Measurements from ENCODE around the gene TSPAN18.

TSPAN18 gene

GRCh38 chr11:44847316-44847715 lies 120.6 kb downstream of the TSPAN18 start:
- no peak for DNase-seq (ENCODE audit: low read depth, low spot score)

GRCh38 chr11:44848203-44848962 lies 121.6 kb downstream of the TSPAN18 start:
- DNase-seq (ENCODE audit: low read depth, low spot score), result no peak

GRCh38 chr11:44848963-44849350 lies 122.2 kb downstream of the TSPAN18 start:
- DNase-seq (ENCODE audit: low read depth, low spot score), result no peak

GRCh38 chr11:44849424-44849823 lies 122.7 kb downstream of the TSPAN18 start:
- DNase-seq (ENCODE audit: low read depth, low spot score), result no peak

DNA sequence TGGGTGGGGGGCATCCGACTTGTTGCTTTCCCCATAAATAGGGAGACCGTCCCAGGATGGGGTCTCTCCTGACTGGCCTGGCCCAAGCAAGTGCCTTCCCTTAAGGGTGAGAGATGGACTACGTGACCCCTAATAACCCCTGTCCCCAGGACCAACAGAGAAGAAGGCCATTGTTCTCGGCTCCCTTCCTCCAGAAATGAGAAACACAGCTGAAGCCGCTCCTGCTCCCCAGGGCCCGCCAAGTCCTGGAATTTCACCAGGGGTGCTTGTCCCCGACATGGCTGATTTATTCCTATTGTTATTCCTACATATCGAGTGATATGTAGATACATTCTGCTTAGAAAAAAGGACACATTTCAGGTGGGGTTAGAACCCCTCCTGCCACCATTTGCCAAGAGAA lies 123.2 kb downstream of the TSPAN18 start:
- DNase-seq (ENCODE audit: low read depth, low spot score), result no peak

DNA sequence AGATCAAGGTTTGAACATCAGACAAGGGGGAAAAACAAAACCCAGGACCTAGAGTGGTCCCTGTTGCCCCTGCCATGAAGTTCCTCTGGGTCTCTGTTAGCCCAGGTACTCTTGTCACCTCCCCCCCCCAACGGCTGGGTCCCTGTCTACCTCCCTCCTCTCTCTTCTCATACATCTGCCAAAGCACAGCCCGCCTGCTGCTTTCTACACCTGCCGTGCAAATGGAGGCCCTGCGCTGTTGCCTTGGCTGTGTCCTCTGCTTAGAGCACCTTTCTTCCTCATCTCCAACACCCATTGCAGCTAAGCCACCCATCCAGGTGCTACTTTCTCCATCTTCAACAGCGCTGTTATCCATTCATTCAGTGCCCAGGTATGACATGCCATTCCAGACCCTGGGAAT lies 124.7 kb downstream of the TSPAN18 start:
- no peak for DNase-seq (ENCODE audit: low read depth, low spot score)

GRCh38 chr11:44852159-44852747 lies 125.5 kb downstream of the TSPAN18 start:
- no peak for DNase-seq (ENCODE audit: low read depth, low spot score)

GRCh38 chr11:44852952-44853351 lies 126.2 kb downstream of the TSPAN18 start:
- no peak for DNase-seq (ENCODE audit: low read depth, low spot score)

DNA sequence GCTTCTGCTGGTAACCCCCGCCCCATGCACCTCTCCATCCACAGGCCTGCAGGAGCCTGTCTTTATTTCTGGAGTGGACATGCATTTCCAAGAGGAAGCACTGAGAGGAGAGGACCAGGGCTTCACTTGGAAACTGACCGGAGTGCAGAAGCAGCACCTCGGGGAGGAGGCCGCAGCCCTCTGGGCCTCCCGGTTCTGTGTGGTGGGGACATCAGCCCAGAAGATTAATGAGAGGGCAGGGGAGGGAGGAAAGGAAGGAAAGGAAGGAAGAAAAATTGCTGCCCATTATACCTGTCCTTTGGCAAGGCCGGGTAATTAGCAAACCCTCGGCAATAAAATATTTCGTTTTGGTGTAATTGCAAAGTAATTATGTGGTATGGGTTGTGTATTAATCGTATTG lies 126.9 kb downstream of the TSPAN18 start:
- DNase-seq (ENCODE audit: low read depth, low spot score), result no peak

GRCh38 chr11:44854086-44854485 lies 127.3 kb downstream of the TSPAN18 start:
- no peak for DNase-seq (ENCODE audit: low read depth, low spot score)

DNA sequence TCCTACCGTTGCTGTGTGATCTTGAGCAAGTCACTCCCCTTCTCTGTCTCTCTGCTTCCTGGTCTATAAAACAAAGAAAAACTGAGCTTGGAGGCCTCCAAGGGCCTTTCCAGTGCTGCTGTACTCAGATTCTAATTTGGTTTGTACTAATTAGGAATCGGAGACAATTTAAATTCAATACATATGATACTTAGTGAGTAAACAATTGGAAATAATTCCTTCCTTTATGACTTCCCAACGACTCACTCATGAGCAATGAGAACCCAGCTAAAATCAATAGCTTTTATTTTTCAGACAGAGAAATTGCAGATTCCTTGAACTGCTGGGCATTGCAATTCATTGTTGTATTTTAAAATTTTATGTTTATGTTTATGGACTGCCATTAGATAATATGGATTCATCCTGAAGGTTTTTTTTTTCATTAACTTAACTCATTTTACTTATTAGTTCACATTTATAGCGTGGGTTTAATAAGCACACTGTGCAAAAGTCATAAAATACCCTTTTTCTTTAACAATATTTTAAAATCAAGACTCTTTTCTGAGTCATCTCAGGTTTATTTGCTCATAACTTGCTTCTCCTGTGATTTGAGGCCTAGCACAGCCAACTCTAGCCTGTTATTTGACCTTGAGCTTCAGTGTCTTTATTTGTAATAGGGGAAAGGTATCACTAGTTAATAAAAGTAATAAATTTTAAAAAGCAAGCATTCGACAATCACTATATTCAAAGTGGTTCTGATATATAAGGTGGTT lies 128.2 kb downstream of the TSPAN18 start:
- DNase-seq (ENCODE audit: low read depth, low spot score), result no peak

DNA sequence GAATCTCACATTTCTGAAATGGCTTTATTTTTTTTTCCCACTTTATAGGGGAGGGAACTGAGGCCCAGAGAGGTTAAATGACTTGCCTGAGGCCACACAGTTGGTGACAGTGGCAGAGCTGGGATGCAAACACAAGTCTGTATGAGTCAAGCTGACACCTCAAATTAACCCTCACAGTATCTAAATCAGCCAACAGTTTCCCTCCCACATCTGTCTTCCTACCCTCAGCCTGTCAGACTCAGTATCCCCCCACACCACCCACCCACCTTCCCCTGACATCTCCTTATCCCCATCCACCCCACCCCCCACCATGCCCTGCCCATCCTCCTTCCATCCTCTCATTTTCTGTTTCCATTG lies 128.7 kb downstream of the TSPAN18 start:
- no peak for DNase-seq (ENCODE audit: low read depth, low spot score)

DNA sequence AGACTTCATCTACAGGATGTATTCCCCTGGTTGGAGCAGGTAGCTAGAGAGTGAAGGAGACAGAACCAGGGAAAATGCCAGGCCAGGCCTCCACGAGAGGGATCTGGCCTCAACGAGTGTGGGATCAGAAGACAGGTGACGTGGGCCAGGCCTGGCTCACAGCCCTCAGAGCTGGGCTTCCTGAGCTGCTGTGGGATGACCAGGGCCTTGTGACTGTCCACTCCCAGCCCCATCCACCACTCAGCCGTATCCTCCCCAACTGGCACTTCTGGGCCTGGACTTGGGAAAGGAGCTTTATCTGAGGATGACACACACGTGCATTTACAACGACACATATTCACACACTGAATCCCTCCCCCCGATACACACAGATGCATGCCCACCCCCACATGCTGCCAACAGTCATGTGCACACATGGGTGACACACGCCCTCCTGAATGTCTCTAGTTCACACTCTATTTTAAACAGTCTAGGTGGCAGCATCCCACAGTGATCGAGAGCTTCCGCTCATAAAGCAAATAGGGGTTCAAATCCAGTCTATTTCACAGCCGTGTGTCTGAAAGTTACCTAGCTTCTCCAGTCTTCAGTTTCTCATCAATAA lies 130.8 kb downstream of the TSPAN18 start:
- DNase-seq (ENCODE audit: low read depth, low spot score), result no peak

GRCh38 chr11:44858796-44859527 lies 132.2 kb downstream of the TSPAN18 start:
- DNase-seq (ENCODE audit: low read depth, low spot score), result no peak

- no peak for DNase-seq (ENCODE audit: low read depth, low spot score)
Observed at GRCh38 chr11:44859528-44859925, 132.8 kb downstream of the TSPAN18 start.

- no peak for DNase-seq (ENCODE audit: low read depth, low spot score)
Observed at GRCh38 chr11:44860346-44860745, 133.6 kb downstream of the TSPAN18 start.

- DNase-seq (ENCODE audit: low read depth, low spot score), result peak; percentile 50
Observed at GRCh38 chr11:44861849-44862557, 135.2 kb downstream of the TSPAN18 start.

GRCh38 chr11:44862558-44863101 lies 135.9 kb downstream of the TSPAN18 start:
- DNase-seq (ENCODE audit: low read depth, low spot score), result no peak

DNA sequence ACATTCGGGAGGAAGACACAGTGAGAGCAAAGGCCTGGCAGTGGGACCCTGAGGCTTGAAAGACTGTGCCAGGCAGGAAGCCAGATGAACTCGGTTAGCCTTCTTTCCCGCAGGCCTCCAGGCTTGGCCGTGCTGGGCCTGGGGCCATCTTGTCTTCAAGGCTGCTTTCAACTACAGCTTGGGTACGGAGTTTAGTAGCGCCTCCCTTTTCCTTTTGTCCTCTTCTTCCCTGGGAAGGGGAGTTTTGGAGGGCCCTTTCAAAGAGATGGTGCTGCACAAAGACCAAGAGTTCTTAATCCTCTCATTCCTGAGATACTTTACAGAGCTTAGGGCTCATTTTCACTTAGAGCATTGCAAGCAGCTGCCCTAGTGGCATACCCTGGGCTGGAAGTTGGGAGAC lies 136.5 kb downstream of the TSPAN18 start:
- DNase-seq (ENCODE audit: low read depth, low spot score), result no peak

- no peak for DNase-seq (ENCODE audit: low read depth, low spot score)
Observed at GRCh38 chr11:44865866-44866272, 139.1 kb downstream of the TSPAN18 start.

GRCh38 chr11:44866286-44866685 lies 139.5 kb downstream of the TSPAN18 start:
- DNase-seq (ENCODE audit: low read depth, low spot score), result no peak

Data from activated CD4-positive, CD25-positive, alpha-beta regulatory T cell treated with anti-CD3 and anti-CD28 coated beads, Interleukin-2, amount 50 U/mL, for 16 hours (primary cell).